SK-N-SH (cell line): Measurements from ENCODE around the gene CCT6B. TPM values are rescaled to one million over a fixed set of nuclear protein-coding genes. Genes with fewer than 3 reads are reported as not detected.

Experiments
- CTCF ChIA-PET: fragments of 300-600, 350-600 bp; formaldehyde crosslinking; extraction: SDS; loops from one replicate; lab custom pipeline; 2021; lab: Yijun Ruan, JAX
- POLR2A ChIA-PET: fragments of 350-600 bp; sonication (Branson Sonifier 250); formaldehyde crosslinking; extraction: SDS; loops from one replicate; lab custom pipeline; 2020; ENCODE audit warnings: antibody characterized with exemption, inconsistent platforms; lab: Yijun Ruan, JAX
- DNase-seq: peaks from one replicate; pipeline ENCODE4 v3.0.0; 2012
- H2AFZ ChIP-seq: fragments of 200-600 bp; sonication (generic); 2 replicates; pipeline ENCODE4 v1.8.1; 2016; ENCODE audit warnings: antibody characterized with exemption, mild to moderate bottlenecking, low read depth
- H3F3A ChIP-seq: fragments of 200-600 bp; sonication (generic); replicated peaks from 2 replicates; pipeline ENCODE3; 2016; ENCODE audit warnings: antibody characterized with exemption, mild to moderate bottlenecking; ENCODE audit not compliant: insufficient read depth
- H3K27ac ChIP-seq, 2 experiments: fragments of 200-500 bp in 1 of 2; fragments of 200-600 bp in 1 of 2; sonication (Bioruptor generic) in 1 of 2; sonication (generic), shearing (Covaris generic) in 1 of 2; 2 replicates each; pipeline versions ENCODE4 v1.5.1 to v1.6.1; 2014 to 2016; ENCODE audit warnings: low read depth in 2 of 2, inconsistent platforms in 1 of 2, low read length in 1 of 2, mild to moderate bottlenecking in 1 of 2, mixed read lengths in 1 of 2
- H3K27me3 ChIP-seq: fragments of 200-600 bp; sonication (generic), shearing (Covaris generic); 2 replicates; pipeline ENCODE4 v1.6.1; 2016; ENCODE audit warnings: mixed run types; ENCODE audit not compliant: insufficient read depth
- H3K36me3 ChIP-seq, 2 experiments: fragments of 200-500 bp in 1 of 2; fragments of 200-600 bp in 1 of 2; sonication (Bioruptor generic) in 1 of 2; sonication (generic) in 1 of 2; replicated peaks in 1 of 2; 2 replicates each; pipeline versions ENCODE3 to v1.5.1; 2014 to 2016; ENCODE audit warnings: low read length in 1 of 2, mild to moderate bottlenecking in 1 of 2; ENCODE audit not compliant: insufficient read depth in 2 of 2, control insufficient read depth in 1 of 2
- H3K4me1 ChIP-seq, 2 experiments: fragments of 200-500 bp in 1 of 2; fragments of 200-600 bp in 1 of 2; sonication (Bioruptor generic) in 1 of 2; sonication (generic), shearing (Covaris generic) in 1 of 2; 2 replicates each; pipeline versions ENCODE4 v1.5.1 to v1.6.1; 2014 to 2016; ENCODE audit warnings: low read depth in 1 of 2, low read length in 1 of 2, mixed run types in 1 of 2; ENCODE audit not compliant: insufficient read depth in 2 of 2, control insufficient read depth in 1 of 2
- H3K4me2 ChIP-seq: fragments of 200-600 bp; sonication (generic), shearing (Covaris generic); 2 replicates; pipeline ENCODE4 v1.6.1; 2017; ENCODE audit warnings: mixed run types
- H3K4me3 ChIP-seq, 2 experiments: fragments of 200-500 bp in 1 of 2; fragments of 200-600 bp in 1 of 2; sonication (Bioruptor generic) in 1 of 2; sonication (generic), shearing (Covaris generic) in 1 of 2; 2 replicates each; pipeline versions ENCODE4 v1.5.1 to v1.8.1; 2014 to 2016; ENCODE audit warnings: low read depth in 2 of 2, inconsistent platforms in 1 of 2, low read length in 1 of 2, mild to moderate bottlenecking in 1 of 2, mixed read lengths in 1 of 2, moderate library complexity in 1 of 2
- H3K79me2 ChIP-seq: fragments of 200-600 bp; sonication (generic); 2 replicates; pipeline ENCODE4 v1.8.1; 2017; ENCODE audit warnings: mild to moderate bottlenecking; ENCODE audit not compliant: insufficient read depth
- H3K9ac ChIP-seq: fragments of 200-600 bp; sonication (generic); 2 replicates; pipeline ENCODE4 v1.6.1; 2017; ENCODE audit warnings: mixed run types
- H3K9me2 ChIP-seq: fragments of 200-600 bp; sonication (generic); 2 replicates; pipeline ENCODE4 v1.6.1; 2017; ENCODE audit warnings: mixed run types
- H3K9me3 ChIP-seq: fragments of 200-600 bp; sonication (generic); 2 replicates; pipeline ENCODE4 v1.6.1; 2017; ENCODE audit warnings: mixed run types, mild to moderate bottlenecking, moderate library complexity
- H4K20me1 ChIP-seq: fragments of 200-600 bp; sonication (generic); 2 replicates; pipeline ENCODE4 v1.6.1; 2017; ENCODE audit warnings: mild to moderate bottlenecking, mixed run types; ENCODE audit not compliant: insufficient read depth
- ELF1 ChIP-seq: IDR thresholded peaks from 2 replicates; pipeline ENCODE4 v1.4.0; 2012
- EZH2phosphoT487 ChIP-seq: fragments of 200-600 bp; sonication (generic); IDR thresholded peaks from 2 replicates; pipeline ENCODE4 v1.6.1; 2017; ENCODE audit warnings: low read depth, mixed run types, mild to moderate bottlenecking, antibody characterized with exemption, moderate library complexity, borderline replicate concordance
- FOSL2 ChIP-seq: IDR thresholded peaks from 2 replicates; pipeline ENCODE4 v1.4.0; 2012; ENCODE audit warnings: low read depth, mild to moderate bottlenecking, moderate library complexity, borderline replicate concordance
- FOXJ3 ChIP-seq: sonication (generic); formaldehyde crosslinking; IDR thresholded peaks from 2 replicates; pipeline ENCODE4 v1.5.1; 2020; ENCODE audit warnings: mild to moderate bottlenecking, missing genetic modification reagents
- FOXM1 ChIP-seq: IDR thresholded peaks from 2 replicates; pipeline ENCODE4 v1.4.0; 2012; ENCODE audit warnings: low read depth, mild to moderate bottlenecking
- GABPA ChIP-seq: IDR thresholded peaks from 2 replicates; pipeline ENCODE4 v1.4.0; 2012; ENCODE audit warnings: low read depth, mild to moderate bottlenecking
- JUND ChIP-seq: IDR thresholded peaks from 2 replicates; pipeline ENCODE4 v1.4.0; 2012
- MEF2A ChIP-seq: IDR thresholded peaks from 2 replicates; pipeline ENCODE4 v1.4.0; 2012; ENCODE audit warnings: low read depth, borderline replicate concordance
- MXI1 ChIP-seq: IDR thresholded peaks from 2 replicates; pipeline ENCODE4 v1.6.1; 2012; ENCODE audit warnings: mild to moderate bottlenecking, low read depth, low read length, improper control_type of control experiment
- NFIC ChIP-seq: IDR thresholded peaks from 2 replicates; pipeline ENCODE4 v1.4.0; 2012; ENCODE audit warnings: borderline replicate concordance
- POLR2AphosphoS5 ChIP-seq: IDR thresholded peaks from 2 replicates; pipeline ENCODE4 v1.6.1; 2012; ENCODE audit warnings: low read depth, low read length
- RFX5 ChIP-seq: IDR thresholded peaks from 2 replicates; pipeline ENCODE4 v1.6.1; 2012; ENCODE audit warnings: mild to moderate bottlenecking, improper control_type of control experiment, low read length
- SIN3A ChIP-seq: IDR thresholded peaks from 2 replicates; pipeline ENCODE4 v1.6.1; 2012; ENCODE audit warnings: low read depth, mild to moderate bottlenecking, low read length, moderate library complexity, borderline replicate concordance
- TAF1 ChIP-seq: IDR thresholded peaks from 2 replicates; pipeline ENCODE4 v1.6.1; 2012; ENCODE audit warnings: low read depth, mild to moderate bottlenecking, low read length, moderate library complexity, borderline replicate concordance
- YY1 ChIP-seq: IDR thresholded peaks from 2 replicates; pipeline ENCODE4 v1.4.0; 2012; ENCODE audit warnings: low read depth, mild to moderate bottlenecking
- WGBS: methylation state at CpG from one replicate; pipeline ENCODE4 v1.1.6; 2017; ENCODE audit warnings: low lambda C conversion rate; 5-methylcytosine and 5-hydroxymethylcytosine counted together
- polyA plus RNA-seq, 3 experiments: library from polyadenylated mRNA; depleted of rRNA; stranded (reverse); fragments of >200 nt; gene quantifications; 2 replicates each; pipeline ENCODE4 v1.2.3, GENCODE V29; 2012
- TF ChIP-seq, protein P1 (sequence below): fragments of 150-350 bp; IDR thresholded peaks from 2 replicates; pipeline ENCODE4 v1.6.1; 2016; ENCODE audit warnings: mild to moderate bottlenecking, low read depth, low read length
- TF ChIP-seq, protein P2 (sequence below): IDR thresholded peaks from 2 replicates; pipeline ENCODE4 v1.4.0; 2012; ENCODE audit warnings: low read depth, borderline replicate concordance
- TF ChIP-seq, protein P3 (sequence below): IDR thresholded peaks from 2 replicates; pipeline ENCODE4 v1.4.0; 2012; ENCODE audit warnings: low read depth
- TF ChIP-seq, protein P4 (sequence below): IDR thresholded peaks from 2 replicates; pipeline ENCODE4; 2012

CCT6B gene
- polyA plus RNA-seq, 1 of the 3 experiments (the other 2 are of a cell fraction): 0.48 TPM

DNA sequence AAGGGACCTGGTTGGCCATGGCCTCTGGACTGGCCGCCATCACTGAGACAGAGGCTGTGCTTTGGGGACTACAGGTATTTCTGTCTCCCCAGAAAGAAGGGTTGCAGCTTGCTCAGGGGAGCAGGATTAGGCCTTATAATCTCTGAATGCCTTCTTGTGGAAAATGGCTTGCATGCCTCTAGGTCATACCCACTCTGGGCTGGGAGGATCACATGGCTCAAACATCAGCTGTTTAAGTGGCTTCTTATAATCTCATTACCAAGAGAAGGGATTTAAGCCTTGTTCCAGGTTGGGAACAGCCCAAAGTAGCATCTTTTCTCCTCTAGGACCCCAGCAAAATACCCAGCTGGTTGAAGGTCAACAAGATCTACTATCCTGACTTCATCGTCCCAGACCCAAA, 38.2 kb upstream of the CCT6B start:
- Histone ChIP-seq H3K79me2 (no peaks in the 10 kb centered on the region), H3K36me3 (peaks cover 23 to 51% of the 10 kb centered on the region in 2 experiments), H3K9me3 (no peaks in the 10 kb centered on the region), H3F3A (peaks cover 11% of the 10 kb centered on the region), H3K4me1 (peaks cover 4 to 22% of the 10 kb centered on the region in 2 experiments; a peak in 2 of 4 replicates), H3K27ac (no peak overlapping the region), H4K20me1 (no peaks in the 10 kb centered on the region), H3K4me2 (no peak overlapping the region), H3K4me3 (no peak overlapping the region), H3K9me2 (no peaks in the 10 kb centered on the region), H2AFZ (no peak overlapping the region), H3K9ac (no peak overlapping the region), H3K27me3 (no peaks in the 10 kb centered on the region)
- POLR2A ChIA-PET: no interaction called here
- 100% methylated on average over 1 of the region's 2 CpGs for WGBS
- TF ChIP-seq YY1 (no peak), RFX5 (no peak), POLR2AphosphoS5 (no peak), TAF1 (no peak), GABPA (no peak), FOSL2 (no peak), NFIC (no peak), EZH2phosphoT487 (no peak), FOXJ3 (CRISPR knock-in tag) (no peak), MEF2A (no peak), SIN3A (no peak), FOXM1 (no peak), MXI1 (no peak), ELF1 (no peak), JUND (no peak)
- TF ChIP-seq, protein P1, sequence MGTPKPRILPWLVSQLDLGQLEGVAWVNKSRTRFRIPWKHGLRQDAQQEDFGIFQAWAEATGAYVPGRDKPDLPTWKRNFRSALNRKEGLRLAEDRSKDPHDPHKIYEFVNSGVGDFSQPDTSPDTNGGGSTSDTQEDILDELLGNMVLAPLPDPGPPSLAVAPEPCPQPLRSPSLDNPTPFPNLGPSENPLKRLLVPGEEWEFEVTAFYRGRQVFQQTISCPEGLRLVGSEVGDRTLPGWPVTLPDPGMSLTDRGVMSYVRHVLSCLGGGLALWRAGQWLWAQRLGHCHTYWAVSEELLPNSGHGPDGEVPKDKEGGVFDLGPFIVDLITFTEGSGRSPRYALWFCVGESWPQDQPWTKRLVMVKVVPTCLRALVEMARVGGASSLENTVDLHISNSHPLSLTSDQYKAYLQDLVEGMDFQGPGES: no peak
- TF ChIP-seq, protein P2, sequence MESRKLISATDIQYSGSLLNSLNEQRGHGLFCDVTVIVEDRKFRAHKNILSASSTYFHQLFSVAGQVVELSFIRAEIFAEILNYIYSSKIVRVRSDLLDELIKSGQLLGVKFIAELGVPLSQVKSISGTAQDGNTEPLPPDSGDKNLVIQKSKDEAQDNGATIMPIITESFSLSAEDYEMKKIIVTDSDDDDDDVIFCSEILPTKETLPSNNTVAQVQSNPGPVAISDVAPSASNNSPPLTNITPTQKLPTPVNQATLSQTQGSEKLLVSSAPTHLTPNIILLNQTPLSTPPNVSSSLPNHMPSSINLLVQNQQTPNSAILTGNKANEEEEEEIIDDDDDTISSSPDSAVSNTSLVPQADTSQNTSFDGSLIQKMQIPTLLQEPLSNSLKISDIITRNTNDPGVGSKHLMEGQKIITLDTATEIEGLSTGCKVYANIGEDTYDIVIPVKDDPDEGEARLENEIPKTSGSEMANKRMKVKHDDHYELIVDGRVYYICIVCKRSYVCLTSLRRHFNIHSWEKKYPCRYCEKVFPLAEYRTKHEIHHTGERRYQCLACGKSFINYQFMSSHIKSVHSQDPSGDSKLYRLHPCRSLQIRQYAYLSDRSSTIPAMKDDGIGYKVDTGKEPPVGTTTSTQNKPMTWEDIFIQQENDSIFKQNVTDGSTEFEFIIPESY: no peak
- TF ChIP-seq, protein P3, sequence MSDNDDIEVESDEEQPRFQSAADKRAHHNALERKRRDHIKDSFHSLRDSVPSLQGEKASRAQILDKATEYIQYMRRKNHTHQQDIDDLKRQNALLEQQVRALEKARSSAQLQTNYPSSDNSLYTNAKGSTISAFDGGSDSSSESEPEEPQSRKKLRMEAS: no peak
- TF ChIP-seq, protein P4, sequence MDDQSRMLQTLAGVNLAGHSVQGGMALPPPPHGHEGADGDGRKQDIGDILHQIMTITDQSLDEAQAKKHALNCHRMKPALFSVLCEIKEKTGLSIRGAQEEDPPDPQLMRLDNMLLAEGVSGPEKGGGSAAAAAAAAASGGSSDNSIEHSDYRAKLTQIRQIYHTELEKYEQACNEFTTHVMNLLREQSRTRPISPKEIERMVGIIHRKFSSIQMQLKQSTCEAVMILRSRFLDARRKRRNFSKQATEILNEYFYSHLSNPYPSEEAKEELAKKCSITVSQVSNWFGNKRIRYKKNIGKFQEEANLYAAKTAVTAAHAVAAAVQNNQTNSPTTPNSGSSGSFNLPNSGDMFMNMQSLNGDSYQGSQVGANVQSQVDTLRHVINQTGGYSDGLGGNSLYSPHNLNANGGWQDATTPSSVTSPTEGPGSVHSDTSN: no peak
- CTCF ChIA-PET: interaction anchor here (0.8 to 5.1 kb wide), 6 partner anchors 12 to 120 kb away, joined by 3 to 32 read pairs (median 4); partner anchors contain the start of gene RAD51D
- DNase-seq: no peak
